Stimulated activated CD4-positive, alpha-beta T cell treated with anti-CD3 and anti-CD28 coated beads, Interleukin-1b, Interleukin-23, amount 100 ng/mL, for 1 hour (primary cell): ENCODE data around the gene TP53I11.

ENCODE experiments used
- DNase-seq, 2 donors: peaks; one replicate each; pipeline ENCODE4 v3.0.0-alpha.2; 2020; ENCODE audit warnings: low read depth in 2 of 2

TP53I11 gene

GRCh38 chr11:44978961-44979331, 28.3 kb upstream of the TP53I11 start:
- no peak for DNase-seq

GRCh38 chr11:44978274-44978960, 27.7 kb upstream of the TP53I11 start:
- DNase-seq: no peak

DNA sequence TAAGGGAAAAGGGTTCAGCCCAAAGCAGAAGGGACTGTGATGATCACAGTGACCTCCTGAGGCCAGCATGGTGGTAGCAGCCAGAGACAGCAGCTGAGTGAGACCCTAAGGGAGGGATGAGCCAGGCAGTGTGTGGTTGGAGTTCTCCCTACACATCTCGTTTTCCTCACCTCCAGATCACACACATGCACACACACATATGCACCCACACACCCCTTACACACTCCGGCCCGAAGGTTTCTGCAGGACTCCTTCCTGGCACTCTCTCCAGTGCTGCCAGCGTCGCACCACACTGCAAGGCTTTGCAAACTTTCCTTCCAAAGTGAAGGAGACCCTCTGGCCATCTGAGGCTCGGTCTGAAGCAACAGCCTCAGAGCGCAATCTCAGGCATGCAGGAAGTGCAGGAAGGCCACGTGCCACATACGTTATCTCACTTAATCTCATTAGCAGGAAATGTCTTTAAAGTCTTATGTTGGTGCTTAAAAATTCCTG, 26.9 kb upstream of the TP53I11 start:
- no peak for DNase-seq

DNA sequence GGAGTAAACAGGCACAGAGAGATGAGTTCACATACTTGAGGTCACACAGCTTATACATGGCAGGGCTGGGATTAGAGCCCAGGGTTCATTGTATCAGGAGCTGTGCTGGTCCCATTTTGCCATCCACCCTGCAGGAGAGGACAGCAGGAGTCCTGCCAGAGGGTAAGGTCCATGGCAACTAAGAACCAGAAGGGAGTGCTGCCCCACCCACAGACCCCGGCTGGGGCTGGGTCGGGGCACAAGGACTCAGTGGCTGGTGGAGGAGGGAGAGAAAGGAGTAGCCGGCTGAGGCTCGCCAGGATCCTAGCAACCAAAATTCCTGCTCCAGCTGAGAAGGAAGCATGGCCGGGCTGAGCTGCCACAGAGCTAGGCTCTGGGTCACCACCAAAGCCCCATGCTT, 25.9 kb upstream of the TP53I11 start:
- DNase-seq: no peak

GRCh38 chr11:44974402-44975000, 23.8 kb upstream of the TP53I11 start:
- DNase-seq: no peak

GRCh38 chr11:44973632-44974401, 23.1 kb upstream of the TP53I11 start:
- DNase-seq: no peak

DNA sequence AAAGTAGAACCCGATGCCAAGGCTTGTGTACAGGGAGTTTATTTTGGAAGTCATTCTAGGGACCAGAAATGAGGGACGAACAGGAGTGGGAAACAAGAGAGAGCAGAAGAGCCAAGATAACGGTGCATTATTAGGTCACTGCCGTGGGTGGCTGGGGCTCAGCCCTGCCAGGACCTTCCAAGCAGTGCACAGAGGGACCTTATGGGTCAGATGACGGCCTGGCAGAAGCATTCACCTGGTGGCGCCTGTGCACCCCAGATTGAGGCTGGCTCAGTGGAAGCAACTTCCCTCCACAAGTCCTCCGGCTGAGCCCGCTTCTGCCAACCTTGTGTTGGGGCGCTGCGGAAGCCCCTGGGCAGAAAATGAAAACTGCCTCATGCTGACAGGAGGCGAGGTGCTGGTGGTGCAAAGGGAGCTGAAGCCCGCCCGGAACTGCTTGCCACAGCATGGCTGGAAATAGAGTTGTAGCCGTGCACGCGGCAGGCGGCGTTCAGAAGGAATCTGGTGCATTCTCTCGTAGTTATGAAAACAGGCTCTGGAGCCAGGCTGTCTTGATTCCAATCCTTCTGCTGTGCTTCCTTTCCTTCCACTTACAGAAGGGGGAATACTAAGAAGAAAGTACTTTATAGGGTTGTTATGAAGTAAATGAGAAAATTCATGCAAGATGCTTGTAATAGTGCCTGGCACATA, 22.2 kb upstream of the TP53I11 start:
- DNase-seq: no peak

- DNase-seq: no peak
Measured at GRCh38 chr11:44971185-44971584, 20.5 kb upstream of the TP53I11 start.

DNA sequence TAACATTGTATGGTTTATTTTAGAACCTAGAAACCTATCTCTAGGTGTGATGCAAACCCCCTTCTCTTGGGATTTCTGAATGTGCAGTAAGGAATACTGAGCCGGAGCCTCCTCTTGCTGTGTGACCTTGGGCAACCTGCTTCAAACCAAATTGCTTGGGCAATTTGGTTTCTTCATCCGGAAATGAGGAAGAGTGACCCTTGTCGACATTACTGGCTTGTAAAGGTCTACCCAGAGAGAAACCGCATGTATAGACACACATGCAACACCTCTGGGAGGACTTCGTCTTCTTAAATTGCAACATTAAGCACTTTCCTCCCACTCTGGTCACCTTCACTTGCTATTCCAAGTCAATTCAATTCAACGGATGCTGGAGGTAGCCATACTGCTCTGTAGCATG, 19.6 kb upstream of the TP53I11 start:
- DNase-seq: no peak

GRCh38 chr11:44969651-44970252, 19.1 kb upstream of the TP53I11 start:
- no peak for DNase-seq

GRCh38 chr11:44968510-44968909, 17.8 kb upstream of the TP53I11 start:
- DNase-seq: no peak

GRCh38 chr11:44967930-44968496, 17.3 kb upstream of the TP53I11 start:
- DNase-seq: no peak

DNA sequence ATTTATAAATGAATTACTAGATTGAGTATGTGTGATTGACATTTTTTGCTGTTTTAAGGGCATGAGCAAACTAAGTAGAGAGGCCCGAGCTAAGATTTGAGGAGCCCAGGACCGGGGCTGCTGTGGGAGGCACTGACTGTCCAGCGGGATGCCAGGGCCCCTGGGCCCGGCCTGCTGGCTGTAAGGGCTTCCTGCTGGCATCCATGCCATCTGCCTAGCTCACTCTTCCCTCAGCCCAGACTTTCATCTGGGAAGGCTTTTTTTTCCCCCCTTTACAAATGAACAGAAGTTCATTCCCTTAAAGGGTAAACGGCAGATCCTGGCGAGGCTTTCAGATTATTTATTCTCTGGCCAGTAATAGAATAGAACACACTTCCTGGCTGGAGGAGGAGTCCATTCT, 16.0 kb upstream of the TP53I11 start:
- no peak for DNase-seq

DNA sequence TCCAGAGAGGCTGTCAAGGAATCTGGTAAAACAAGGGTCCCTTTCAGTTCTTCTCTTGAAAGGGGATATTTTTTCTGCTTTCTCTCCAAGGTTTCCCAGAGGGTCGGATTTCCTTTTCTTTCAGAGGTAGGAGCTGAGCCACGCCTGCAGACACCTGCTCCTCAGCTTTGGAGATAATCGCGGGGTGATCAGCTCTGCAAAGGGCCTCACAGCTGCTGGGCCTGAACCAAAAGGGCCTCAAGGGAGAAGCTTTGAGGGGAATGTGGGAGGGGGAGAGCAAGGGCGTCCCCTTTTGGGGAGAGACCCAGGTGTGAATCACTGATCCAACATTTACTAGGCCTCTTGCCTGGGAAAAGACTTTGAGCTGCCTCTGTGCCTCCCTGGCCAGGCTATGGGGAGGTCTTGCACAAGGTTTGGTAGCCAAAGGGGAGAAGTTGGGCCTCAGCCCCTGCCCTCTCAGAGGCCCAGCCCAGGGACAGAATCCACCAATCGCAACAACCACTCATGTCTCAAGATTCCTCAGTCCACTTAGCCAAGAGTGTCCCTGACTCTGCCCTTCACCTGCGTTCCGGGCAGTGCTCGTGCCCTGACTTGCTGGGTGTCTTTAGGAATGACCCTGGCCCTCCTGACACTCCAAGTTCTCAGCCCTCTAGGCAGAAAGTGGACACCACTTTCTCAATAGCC, 14.0 kb upstream of the TP53I11 start:
- no peak for DNase-seq

DNA sequence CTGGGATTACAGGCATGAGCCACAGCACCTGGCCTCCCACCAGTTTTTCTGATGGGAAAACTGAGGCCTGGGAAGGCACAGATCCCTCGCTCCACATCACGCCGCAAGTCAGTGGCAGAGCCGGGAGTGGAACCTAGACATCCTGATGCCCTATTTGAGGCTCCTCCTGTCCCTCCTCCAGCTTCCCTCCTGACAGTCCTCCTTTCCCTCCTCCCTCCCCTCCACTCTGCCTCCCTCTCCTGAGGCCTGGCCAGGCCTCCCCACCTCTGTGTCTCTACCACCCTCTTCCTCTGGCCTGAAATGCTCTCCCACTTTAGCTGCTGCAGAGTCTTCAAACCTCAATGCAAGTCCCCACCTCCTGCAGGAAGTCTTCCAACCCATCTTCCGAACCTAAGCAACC, 13.3 kb upstream of the TP53I11 start:
- DNase-seq: no peak

- DNase-seq: no peak
Measured at GRCh38 chr11:44963136-44963535, 12.5 kb upstream of the TP53I11 start.

DNA sequence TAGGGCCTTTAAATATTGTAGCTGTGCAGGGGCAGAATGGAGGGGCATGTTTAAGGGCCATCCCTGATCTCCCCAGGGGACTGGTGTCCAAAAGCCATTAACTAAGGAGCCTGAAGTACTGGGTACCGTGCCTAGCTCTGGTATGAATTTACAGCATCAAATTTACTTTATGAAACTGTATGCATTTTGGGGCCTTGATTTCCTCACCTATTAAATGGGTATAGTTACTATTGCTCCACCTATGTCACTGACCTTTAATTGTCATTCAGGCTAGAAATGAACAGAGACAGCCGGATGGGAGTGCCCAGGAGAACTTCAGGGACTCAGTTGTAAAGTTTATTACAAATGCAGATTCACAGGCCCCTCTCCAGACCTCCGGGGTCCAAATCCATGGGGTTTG, 11.8 kb upstream of the TP53I11 start:
- DNase-seq: no peak

- no peak for DNase-seq
Measured at GRCh38 chr11:44960200-44960845, 9.6 kb upstream of the TP53I11 start.

- no peak for DNase-seq
Measured at GRCh38 chr11:44959064-44959463, 8.4 kb upstream of the TP53I11 start.

DNA sequence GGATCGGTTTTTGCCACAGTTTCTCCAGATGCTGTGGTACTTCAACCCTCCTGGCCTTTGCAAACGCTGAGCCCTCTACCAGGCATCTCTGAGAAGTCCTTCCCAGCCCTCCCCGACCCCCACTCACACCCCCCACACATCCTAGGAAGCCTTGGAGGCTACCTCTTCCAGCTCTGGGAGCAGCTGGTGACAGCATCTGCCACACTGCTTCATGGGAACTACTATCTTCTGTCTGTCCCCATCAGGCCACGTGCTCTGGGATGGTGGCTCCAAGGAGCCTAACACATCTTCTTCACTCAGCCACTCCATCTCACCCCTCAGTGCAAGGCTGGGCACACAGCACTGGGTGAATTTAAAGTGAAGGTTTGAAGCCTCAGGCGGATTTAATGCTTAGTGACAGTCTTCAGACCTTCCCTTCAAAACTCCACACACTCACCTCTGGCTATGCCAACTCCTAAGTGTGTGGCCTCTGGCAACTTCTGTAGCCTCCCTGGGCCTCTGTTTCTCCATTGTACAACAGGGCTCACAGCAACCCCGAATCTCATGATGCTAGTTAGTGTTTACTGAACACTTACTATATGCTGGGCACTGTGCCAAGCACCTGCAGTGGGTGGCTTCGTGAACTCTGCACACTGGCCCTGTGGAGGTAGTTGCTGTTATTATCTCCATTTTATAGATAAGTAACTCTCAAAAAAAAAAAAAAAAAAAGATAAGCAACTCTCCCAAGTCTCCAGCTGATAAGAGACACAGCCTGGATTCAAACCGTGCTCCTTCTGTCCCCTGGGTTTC, 7.3 kb upstream of the TP53I11 start:
- DNase-seq: no peak
